ENCODE data around the gene PARP11. TPM values are rescaled to one million over a fixed set of nuclear protein-coding genes. Genes with fewer than 3 reads are reported as not detected.

Gene PARP11
- total RNA-seq, 1 experiment from 2014 or later = 11.3 TPM

DNA sequence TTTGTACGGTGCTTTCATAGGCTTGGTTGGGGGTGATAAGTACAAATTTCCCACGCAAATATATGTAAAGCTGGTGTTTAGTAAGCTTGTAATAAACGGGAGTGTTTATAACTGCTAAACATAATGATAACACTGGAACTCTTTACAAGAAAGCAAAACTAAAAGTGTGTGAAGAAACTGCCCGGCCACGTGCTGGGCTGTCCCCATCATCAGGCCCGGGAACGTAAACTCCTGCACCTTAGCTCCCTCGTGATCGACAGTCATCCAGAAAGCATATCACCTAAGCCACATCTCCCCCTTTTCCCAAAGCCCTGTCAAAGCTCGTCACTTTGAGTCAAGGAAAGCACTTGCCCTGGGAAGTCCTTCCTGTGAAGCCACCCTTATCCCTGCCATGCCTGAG, 18.0 kb upstream of the PARP11 start:
- H3K23me2 ChIP-seq (ENCODE audit: insufficient read length, low read depth, low read length, poor library complexity, severe bottlenecking) = no peaks in the 10 kb centered on the region
- H4K20me1 ChIP-seq (ENCODE audit: control insufficient read depth, insufficient read depth, insufficient read length) = no peaks in the 10 kb centered on the region
- Mint-ChIP-seq H3K27me3 (ENCODE audit: low read depth) (0 out of 2 replicates have a peak, but pooled peaks cover 3% of the 10 kb centered on the region), H3K9me3 (no peaks in the 10 kb centered on the region), H3K4me3 (no peak overlapping the region), H3K4me1 (peaks cover 13 to 18% of the 10 kb centered on the region in 2 experiments), H3K27ac (peak overlapping the region in 1 of 3 experiments; percentile 55; a peak in 1 of 7 replicates), H3K36me3 (ENCODE audit: insufficient read depth in 1 of 3, low read depth in 3 of 3) (no peaks in the 10 kb centered on the region)
- no peak overlapping the region for H4K5ac ChIP-seq (ENCODE audit: insufficient read length, low read depth, low read length)
- DNase-seq = no peak
- WGBS (ENCODE audit: extremely low coverage, insufficient read length, low lambda C conversion rate) = no CpG with 5 or more reads among the region's 10 CpGs
- no peaks in the 10 kb centered on the region for H3K4me1 ChIP-seq (ENCODE audit: insufficient read depth, low read length)
- no peak overlapping the region for H3K23ac ChIP-seq (ENCODE audit: insufficient read length, low read depth, low read length)
- H4K91ac ChIP-seq (ENCODE audit: insufficient read length, low read depth, low read length) = no peak overlapping the region
- no peak overlapping the region for H2BK15ac ChIP-seq (ENCODE audit: low read depth, low read length)
- no peaks in the 10 kb centered on the region for H3K9me3 ChIP-seq (ENCODE audit: control insufficient read depth, low read depth, low read length)
- H3T11ph ChIP-seq (ENCODE audit: low read length) = no peak overlapping the region
- H3K14ac ChIP-seq (ENCODE audit: insufficient read depth, low read length) = no peak overlapping the region
- no peak overlapping the region for H2BK12ac ChIP-seq (ENCODE audit: insufficient read length, low read depth, low read length)
- no peak overlapping the region for H3K56ac ChIP-seq (ENCODE audit: insufficient read length, low read depth, low read length)
- no peak overlapping the region for H2AFZ ChIP-seq (ENCODE audit: low read length)
- H2AK5ac ChIP-seq (ENCODE audit: insufficient read length, low read length) = no peak overlapping the region
- no peaks in the 10 kb centered on the region for H3K79me1 ChIP-seq (ENCODE audit: insufficient read depth, low read depth, low read length, poor library complexity, severe bottlenecking)
- no peak overlapping the region for H3K4ac ChIP-seq (ENCODE audit: low read depth, low read length)
- no peak overlapping the region for H2BK5ac ChIP-seq (ENCODE audit: insufficient read length, low read length)
- no peak overlapping the region for H3K27ac ChIP-seq (ENCODE audit: insufficient read length, low read depth, low read length)
- no peak overlapping the region for H3K9ac ChIP-seq (ENCODE audit: extremely low read depth, insufficient read length, low read length)
- TF ChIP-seq, protein P1, sequence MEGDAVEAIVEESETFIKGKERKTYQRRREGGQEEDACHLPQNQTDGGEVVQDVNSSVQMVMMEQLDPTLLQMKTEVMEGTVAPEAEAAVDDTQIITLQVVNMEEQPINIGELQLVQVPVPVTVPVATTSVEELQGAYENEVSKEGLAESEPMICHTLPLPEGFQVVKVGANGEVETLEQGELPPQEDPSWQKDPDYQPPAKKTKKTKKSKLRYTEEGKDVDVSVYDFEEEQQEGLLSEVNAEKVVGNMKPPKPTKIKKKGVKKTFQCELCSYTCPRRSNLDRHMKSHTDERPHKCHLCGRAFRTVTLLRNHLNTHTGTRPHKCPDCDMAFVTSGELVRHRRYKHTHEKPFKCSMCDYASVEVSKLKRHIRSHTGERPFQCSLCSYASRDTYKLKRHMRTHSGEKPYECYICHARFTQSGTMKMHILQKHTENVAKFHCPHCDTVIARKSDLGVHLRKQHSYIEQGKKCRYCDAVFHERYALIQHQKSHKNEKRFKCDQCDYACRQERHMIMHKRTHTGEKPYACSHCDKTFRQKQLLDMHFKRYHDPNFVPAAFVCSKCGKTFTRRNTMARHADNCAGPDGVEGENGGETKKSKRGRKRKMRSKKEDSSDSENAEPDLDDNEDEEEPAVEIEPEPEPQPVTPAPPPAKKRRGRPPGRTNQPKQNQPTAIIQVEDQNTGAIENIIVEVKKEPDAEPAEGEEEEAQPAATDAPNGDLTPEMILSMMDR (conservative IDR thresholded peaks at IDR 0.05) = no peak
- no peak overlapping the region for H3K4me2 ChIP-seq (ENCODE audit: insufficient read depth, insufficient read length, low read length)
- H2BK120ac ChIP-seq (ENCODE audit: low read depth, low read length, poor library complexity, severe bottlenecking) = no peak overlapping the region
- no peak overlapping the region for H4K8ac ChIP-seq (replicated peaks; ENCODE audit: insufficient read length, low read depth, low read length)
- no peaks in the 10 kb centered on the region for H3K79me2 ChIP-seq (ENCODE audit: insufficient read depth, low read length)
- no peak overlapping the region for H3K18ac ChIP-seq (ENCODE audit: insufficient read length, low read depth, low read length)
- H3K27me3 ChIP-seq (ENCODE audit: insufficient read depth, low read length) = no peaks in the 10 kb centered on the region
- no peak overlapping the region for H2BK20ac ChIP-seq (ENCODE audit: low read depth, low read length, poor library complexity, severe bottlenecking)

Measured in H9 (cell line).